Activated T-cell treated with anti-CD3 and anti-CD28 coated beads for 1 hour (primary cell): Measurements from ENCODE around the gene MNAT1.
A peak's percentile ranks its signal among the peaks of the same experiment; 100 is the strongest.
"Not testable (repeated sequence)": the region's sequence is repeated elsewhere in the genome, so short reads cannot be mapped to it uniquely, and the experiment has no call there.

Experiments
- DNase-seq: peaks from one replicate; pipeline ENCODE4 v3.0.0-alpha.2; 2020; ENCODE audit warnings: low read depth

MNAT1 gene

GRCh38 chr14:60734465-60735242 is at the start of gene MNAT1:
MNAT1 (plus strand) TSS chr14:60734761; CDS start chr14:60734863, 102 bp downstream.
- peak; percentile 62 for DNase-seq

- DNase-seq = no peak
Measured at GRCh38 chr14:60686865-60687264, 47.7 kb upstream of the MNAT1 start.

GRCh38 chr14:60691383-60692113 is 43.0 kb upstream of the MNAT1 start:
- DNase-seq = no peak

- DNase-seq = no peak
Measured at GRCh38 chr14:60695327-60695726, 39.2 kb upstream of the MNAT1 start.

- DNase-seq = no peak
Measured at GRCh38 chr14:60700598-60700997, 34.0 kb upstream of the MNAT1 start.

- DNase-seq = no peak
Measured at GRCh38 chr14:60705100-60705499, 29.5 kb upstream of the MNAT1 start.

GRCh38 chr14:60707858-60708257 is 26.7 kb upstream of the MNAT1 start:
- DNase-seq = no peak

- DNase-seq = no peak
Measured at GRCh38 chr14:60710494-60710893, 24.1 kb upstream of the MNAT1 start.

GRCh38 chr14:60713513-60713912 is 21.0 kb upstream of the MNAT1 start:
- DNase-seq = no peak

- no peak for DNase-seq
Measured at GRCh38 chr14:60720391-60720790, 14.2 kb upstream of the MNAT1 start.

- DNase-seq = no peak
Measured at GRCh38 chr14:60720962-60721325, 13.6 kb upstream of the MNAT1 start.

- DNase-seq = peak; percentile 40
Measured at GRCh38 chr14:60721326-60722106, 13.0 kb upstream of the MNAT1 start.

GRCh38 chr14:60722107-60722356 is 12.5 kb upstream of the MNAT1 start:
- no peak for DNase-seq

- DNase-seq = no peak
Measured at GRCh38 chr14:60722357-60723115, 12.0 kb upstream of the MNAT1 start.

GRCh38 chr14:60723116-60723906 is 11.2 kb upstream of the MNAT1 start:
- DNase-seq = no peak

- DNase-seq = no peak
Measured at GRCh38 chr14:60723907-60724618, 10.5 kb upstream of the MNAT1 start, which contains the start of gene SIX4. SIX4 (minus strand) TSS chr14:60724351; CDS start chr14:60724074, 277 bp downstream.

GRCh38 chr14:60731291-60731690 is 3.3 kb upstream of the MNAT1 start:
- not testable (repeated sequence) for DNase-seq

- no peak for DNase-seq
Measured at GRCh38 chr14:60732840-60733483, 1.6 kb upstream of the MNAT1 start.

- DNase-seq = no peak
Measured at GRCh38 chr14:60735416-60735815, 855 bp downstream of the MNAT1 start.

GRCh38 chr14:60736494-60736893 is 1.9 kb downstream of the MNAT1 start:
- no peak for DNase-seq
